HTR-8/SVneo (cell line): Measurements from ENCODE around the gene LSM14B.
A peak's percentile ranks its signal among the peaks of the same experiment; 100 is the strongest.

Source experiments
- DNase-seq: peaks from one replicate; pipeline ENCODE4 v3.0.0; 2011; ENCODE audit warnings: low spot score, mixed read lengths; ENCODE audit not compliant: insufficient read length
- FAIRE-seq: peaks from 2 replicates; lab custom pipeline; 2011; peaks lifted over from hg19 to GRCh38; lab: Jason Lieb, UNC

The LSM14B gene

DNA sequence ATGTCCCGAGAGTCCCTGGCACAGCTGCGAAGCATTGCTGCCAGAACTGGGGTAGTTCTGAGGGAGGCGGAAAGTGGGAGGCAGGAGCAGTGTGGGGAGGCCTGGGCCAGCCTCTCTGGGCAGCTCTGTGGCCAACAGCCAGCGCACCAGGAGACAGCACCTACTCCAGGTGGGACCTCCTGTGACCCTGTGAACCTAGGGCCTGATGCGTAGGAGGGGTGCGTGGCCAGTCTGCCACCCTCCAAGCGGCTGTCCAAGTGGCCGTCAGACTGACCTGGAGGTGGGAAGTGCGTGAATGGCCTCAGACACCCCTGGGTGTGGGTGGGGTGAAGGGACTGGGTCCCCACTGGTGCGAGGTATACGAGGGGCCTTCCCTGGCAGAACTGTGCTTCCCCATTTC, 36.8 kb downstream of the LSM14B start:
- no peak for DNase-seq
- peak; percentile 87 for FAIRE-seq

DNA sequence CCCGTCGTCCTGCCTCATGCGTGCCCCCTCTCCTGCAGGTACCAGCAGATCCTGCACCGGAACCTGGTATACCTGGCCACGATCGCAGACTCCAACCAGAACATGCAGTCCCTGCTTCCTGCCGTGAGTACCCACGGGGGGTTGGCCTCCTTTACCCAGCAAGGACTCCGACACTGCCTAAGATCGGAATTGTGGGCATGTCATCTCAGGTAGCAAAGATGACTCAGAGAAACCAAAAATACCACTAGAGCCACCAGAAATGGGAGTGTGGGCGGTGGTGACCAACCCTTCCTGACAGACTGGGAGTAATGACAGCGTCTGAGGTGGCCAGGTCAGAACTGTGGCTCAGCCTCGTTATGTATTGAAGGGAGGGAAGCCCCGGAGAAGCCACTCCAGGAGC, 37.6 kb downstream of the LSM14B start:
- DNase-seq: peak; percentile 86
- peak; percentile 99 for FAIRE-seq

DNA sequence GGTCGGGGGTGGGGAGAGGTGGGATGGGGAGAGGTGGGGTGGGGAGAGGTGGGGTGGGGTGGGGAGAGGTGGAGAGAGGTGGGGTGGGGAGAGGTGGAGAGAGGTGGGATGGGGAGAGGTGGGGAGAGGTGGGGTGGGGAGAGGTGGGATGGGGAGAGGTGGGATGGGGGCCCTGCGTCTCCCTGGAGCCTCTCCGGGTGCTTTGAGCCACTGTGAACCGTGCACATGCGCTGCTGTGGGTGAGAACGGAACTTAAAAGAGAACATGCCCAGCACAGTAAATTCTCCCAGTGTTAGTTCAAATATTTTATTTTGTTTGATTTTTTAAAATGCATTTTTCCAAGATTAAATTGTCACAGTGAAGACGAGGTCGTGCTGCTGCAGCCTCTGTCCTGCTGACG, 38.0 kb downstream of the LSM14B start:
- DNase-seq (no peak), FAIRE-seq (no peak)

DNA sequence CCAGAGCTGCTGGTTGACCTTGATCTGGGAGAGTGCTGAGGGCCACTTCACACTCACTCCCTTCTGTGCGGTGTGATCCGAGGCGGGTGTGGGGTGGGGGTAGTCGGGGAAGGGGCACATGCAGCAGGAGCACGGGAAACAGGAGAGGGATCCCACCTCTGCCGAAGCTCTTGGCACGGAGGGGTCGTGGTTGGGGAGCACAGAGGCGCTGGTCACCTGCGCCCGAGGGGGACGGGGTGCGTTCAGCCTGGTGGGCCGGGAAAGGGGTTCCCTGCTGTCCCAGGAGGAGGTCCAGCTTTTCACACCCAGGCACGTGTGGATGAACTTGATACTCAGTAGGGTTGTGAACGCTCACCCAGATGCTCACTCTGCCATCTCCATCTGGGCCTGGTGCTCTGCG, 38.6 kb downstream of the LSM14B start:
- DNase-seq: no peak
- no peak for FAIRE-seq

DNA sequence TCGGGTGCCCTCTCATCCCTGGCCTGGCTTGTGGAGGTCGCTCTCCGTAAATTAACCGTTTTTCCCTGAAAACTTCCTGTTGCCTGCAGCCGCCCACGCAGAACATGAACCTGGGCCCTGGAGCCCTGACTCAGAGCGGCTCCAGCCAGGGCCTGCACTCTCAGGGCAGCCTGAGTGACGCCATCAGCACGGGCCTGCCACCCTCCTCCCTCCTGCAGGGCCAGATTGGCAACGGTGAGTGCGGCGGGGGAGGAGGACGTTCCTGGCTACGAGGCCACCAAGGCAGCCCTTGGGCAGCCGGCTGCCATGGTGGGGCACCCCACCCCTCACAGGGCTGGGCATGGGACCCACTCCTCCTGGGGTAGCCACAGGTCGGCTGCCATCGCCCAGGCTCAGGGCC, 39.1 kb downstream of the LSM14B start:
- FAIRE-seq: peak; percentile 100

DNA sequence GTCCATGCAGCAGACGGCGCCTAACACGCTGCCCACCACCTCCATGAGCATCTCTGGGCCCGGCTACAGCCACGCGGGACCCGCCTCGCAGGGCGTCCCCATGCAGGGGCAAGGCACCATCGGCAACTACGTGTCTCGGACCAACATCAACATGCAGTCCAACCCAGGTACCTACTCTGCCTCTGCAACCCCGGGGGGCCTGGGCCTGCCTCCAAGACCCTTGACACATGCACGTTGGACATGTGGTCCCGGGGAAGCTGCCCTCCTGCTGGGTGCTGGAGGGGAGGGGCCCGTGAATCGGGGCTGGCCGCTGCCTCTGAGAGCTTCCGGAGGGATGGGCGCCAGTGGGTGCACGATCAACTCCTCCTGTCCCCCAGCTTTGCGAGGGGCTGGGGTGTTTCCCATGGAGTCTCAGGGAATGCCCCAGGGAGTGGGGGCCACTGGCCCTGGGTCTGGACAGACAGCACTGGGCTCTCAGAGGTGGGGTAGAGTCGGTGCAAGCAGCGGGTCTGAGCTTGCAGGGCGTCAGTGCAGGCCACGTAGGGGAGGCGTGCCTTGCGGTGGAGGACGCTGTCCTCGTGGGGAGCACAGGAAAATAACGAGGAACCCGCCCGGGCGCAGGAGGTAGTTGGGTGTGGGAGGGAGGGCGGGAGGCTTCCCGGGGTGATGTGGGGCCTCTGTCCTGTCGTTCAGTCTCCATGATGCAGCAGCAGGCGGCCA, 40.6 kb downstream of the LSM14B start:
- FAIRE-seq (peak; percentile 94), DNase-seq (no peak)

More for the DNA sequence above, 39.1 kb downstream of the LSM14B start:
- DNase-seq: peak; percentile 94

DNA sequence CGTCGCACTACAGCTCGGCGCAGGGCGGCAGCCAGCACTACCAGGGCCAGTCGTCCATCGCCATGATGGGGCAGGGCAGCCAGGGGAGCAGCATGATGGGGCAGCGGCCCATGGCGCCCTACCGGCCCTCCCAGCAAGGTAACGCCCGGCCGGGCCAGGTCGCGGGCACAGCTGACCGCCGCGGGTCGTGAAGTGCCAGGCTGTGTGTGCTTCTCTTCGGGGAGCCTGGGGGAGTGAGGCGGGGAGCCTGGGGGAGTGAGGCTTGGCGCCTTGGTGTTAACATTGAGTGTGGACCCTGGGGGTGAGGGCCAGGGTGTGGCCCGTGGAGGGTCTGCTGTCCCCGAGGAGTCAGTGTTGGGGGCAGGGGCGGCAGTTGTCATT, 41.2 kb downstream of the LSM14B start:
- DNase-seq (no peak), FAIRE-seq (peak; percentile 52)

DNA sequence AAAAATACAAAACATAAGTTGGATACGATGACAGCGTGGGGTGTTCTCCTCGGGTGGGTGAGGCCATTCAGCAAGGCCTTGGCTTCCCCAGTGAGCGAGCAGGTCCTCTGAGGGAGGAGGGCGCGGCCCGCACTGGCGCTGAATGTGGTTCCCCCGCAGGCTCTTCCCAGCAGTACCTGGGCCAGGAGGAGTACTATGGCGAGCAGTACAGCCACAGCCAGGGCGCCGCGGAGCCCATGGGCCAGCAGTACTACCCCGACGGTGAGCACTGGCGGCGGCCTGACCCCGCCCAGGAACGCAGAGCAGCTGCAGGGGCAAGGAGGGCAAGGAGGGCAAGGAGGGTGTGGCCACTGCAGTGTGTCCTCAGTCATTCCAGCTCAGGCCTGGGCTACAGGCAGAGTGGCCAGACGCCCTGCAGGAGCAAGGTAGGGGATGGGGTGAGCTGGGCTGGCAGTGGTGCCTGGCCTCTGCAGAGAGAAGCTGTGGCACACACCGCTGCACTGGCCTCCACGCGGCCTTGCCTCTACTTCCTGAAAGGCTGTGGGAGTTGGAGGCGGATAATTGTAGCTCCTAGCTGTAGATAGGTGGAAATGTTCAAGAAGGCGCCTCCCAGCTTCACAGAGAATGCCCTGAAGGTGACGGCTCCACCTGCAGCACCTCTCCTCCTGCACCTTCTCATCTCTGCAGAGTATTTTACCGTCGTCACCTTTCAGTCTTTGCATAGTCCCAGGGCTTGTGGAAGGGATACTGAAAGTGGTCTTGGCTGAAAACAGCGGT, 41.9 kb downstream of the LSM14B start:
- DNase-seq (no peak), FAIRE-seq (no peak)

DNA sequence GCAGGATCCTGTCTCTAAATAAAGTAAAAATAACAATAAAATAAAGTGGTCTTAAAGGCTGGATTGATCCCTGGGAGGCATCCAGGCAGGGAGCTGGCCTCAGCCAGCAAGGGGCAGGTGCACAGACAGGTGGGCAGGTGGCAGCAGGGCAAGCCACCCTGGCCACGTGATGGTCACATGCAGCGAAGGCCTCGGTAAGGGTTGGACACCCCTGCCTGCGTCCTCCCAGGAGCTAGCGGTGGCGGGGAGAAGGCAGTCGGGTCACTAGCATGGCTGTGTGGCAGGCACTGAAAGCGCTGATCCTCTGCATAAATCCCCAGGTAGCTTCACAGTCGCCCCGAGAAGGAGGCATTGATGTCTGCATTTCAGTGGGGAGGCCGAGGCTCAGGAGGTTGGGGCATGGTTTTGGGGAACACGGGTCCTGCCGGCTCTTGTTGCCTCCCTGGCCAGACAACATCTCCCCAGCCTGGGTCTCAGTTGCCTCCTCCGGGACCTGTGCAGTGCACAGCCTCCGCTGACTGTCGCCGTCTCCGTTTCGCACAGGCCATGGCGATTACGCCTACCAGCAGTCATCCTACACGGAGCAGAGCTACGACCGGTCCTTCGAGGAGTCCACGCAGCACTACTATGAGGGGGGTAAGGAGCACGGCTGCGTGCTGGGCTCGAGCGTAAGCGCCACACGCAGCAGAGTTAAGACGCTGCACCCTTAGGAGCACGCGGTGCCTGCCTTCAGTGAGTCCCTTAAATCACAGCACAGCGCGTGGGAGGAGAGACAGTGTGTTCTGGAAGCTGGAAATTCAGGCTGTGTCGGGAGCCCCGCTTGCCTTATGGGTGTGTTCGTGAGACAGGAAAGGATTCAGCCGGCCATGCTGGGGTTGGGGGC, 42.8 kb downstream of the LSM14B start:
- DNase-seq: no peak
- FAIRE-seq: peak; percentile 74

DNA sequence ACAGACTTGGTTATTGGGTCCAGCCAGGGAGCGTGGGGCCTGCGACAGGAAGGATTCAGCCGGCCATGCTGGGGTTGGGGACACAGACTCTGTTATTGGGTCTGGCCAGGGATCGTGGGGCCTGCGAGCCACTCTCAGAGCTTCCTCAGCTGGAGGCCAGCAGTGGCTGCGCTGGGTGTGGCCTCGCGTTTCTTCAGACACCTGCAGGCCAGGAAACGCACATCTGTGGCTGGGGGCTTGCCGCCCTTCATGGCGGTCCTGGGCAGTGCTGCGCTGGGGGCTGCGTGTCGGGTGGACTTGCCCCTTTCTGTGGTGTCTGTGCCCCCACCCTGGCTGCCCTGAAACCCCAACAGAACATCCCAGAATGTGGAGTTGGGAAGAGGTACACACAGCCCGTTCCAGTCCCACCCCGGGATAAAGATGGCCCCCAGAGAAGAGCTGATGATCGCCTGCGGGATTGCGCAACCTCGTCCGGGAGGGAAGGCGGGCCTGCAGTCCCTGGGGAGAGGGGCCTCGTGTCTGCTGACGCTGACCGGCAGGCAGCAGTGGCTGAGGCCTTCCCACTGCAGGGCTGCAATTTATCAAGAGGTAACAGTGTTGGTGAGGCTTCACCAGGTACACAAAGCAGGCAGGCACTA, 43.6 kb downstream of the LSM14B start:
- DNase-seq (no peak), FAIRE-seq (peak; percentile 91)

DNA sequence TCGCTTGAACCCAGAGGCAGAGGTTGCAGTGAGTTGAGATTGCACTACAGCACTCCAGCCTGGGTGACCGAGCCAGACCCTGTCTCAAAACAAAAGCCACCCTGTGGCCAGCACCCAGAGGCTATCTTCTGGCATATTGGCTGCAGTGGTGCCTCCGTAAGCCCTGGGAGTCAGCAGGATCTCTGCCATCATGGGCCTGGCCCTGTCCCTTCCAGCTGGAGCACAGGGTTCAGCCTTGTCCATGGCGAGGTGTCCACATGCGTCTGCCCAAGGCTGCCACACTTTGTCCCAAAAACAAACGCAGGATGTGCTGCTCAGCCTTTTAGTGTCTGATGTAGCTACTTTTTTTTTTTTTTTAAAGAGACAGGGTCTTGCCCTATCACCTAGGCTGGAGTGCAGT, 45.2 kb downstream of the LSM14B start:
- FAIRE-seq (peak; percentile 58), DNase-seq (no peak)

DNA sequence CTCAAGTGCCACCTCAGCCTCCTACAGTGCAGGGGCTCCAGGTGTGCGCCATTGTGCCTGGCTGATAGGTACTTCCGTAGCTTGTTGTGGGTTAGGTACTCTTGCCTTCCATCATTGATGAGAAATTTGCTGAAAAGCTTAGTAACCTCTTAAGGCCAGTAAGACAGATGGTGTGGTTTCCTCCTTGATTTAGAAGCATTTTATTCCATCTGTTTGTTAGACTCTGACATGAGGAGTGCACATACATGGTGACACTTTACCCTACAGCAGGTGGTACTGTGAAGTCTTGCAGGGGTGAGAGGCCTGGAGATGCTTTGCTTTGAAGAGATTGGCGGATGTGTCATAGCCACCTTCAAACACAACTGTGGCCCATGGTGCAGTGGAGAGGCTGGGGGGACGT, 45.8 kb downstream of the LSM14B start:
- FAIRE-seq (peak; percentile 90), DNase-seq (no peak)

DNA sequence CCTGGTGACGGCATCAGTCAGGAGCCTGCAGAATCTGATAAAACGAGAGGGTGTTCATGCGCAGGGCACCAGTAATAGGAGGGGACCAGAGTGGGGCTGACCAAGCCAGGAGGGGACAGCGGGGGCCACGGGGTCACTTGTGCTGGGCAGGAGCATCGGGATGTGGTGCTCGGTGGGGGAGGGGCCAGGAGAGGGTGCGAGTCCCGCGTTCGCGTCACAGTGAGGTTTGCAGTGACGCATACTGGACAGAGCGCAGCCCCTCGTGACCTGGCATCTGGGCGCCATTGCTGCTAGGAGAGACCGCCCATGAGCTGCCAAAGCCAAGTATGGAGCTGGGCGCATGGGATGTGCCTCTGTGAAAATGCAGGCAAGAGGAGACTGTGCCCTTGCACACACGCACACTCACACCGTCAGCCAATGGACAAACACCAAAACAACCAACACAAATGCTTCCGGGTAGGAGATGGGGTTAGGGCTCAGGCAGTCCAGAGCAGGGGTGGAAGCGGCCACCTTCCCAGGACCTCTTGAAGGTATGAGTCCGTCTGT, 46.7 kb downstream of the LSM14B start:
- FAIRE-seq (peak; percentile 76), DNase-seq (no peak)

DNA sequence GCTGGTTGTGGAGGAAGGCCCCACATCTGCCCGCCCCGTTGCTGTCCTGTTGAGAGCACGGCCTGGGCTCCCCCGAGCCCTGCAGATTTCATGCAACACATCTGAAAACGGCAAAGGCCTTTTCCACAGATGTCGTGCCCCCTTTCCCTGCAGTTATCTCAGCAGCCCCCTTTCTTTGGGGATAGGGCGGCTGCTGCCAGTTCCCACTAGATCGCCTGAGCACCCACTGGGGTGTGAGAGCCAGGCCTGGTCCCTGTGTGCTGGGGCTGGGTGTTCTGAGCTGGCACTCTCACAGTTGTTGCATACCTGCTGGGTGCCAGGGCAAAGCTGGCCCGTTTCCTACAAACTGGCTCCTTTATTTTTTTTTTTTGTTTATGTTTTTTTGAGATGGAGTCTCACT, 48.3 kb downstream of the LSM14B start:
- DNase-seq: no peak
- no peak for FAIRE-seq

DNA sequence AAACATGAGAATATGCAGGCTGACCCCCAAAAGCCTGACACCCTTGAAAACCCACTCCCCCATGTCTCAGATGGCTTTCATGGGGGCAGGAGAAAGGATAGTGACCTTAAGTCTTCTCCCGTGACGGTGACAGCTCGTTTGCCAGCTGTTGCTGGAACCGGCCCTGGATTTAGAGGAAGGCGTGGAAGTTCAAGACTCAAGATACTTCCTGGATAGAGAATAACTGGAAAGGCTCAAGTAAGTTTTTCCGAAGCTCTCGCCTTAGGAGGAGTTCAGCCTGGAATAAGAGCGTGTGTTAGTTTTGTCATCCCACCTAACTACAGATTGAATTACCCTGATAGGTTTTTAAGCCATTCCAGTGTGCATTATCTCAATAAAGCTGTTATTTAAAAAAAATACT, 49.0 kb downstream of the LSM14B start:
- DNase-seq (no peak), FAIRE-seq (no peak)

DNA sequence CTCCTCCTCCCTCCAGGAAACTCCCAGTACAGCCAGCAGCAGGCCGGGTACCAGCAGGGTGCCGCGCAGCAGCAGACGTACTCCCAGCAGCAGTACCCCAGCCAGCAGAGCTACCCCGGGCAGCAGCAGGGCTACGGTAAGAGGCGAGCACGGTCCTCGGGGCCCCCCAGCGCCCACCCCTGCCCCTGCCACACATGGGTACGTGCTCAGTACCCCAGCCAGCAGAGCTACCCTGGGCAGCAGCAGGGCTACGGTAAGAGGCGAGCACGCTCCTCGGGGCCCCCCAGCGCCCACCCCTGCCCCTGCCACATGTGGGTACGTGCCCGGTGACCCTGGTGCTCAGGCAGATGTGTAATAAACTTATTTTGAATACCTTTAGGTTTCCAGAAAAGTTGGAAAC, 50.4 kb downstream of the LSM14B start:
- FAIRE-seq: peak; percentile 83
- no peak for DNase-seq

DNA sequence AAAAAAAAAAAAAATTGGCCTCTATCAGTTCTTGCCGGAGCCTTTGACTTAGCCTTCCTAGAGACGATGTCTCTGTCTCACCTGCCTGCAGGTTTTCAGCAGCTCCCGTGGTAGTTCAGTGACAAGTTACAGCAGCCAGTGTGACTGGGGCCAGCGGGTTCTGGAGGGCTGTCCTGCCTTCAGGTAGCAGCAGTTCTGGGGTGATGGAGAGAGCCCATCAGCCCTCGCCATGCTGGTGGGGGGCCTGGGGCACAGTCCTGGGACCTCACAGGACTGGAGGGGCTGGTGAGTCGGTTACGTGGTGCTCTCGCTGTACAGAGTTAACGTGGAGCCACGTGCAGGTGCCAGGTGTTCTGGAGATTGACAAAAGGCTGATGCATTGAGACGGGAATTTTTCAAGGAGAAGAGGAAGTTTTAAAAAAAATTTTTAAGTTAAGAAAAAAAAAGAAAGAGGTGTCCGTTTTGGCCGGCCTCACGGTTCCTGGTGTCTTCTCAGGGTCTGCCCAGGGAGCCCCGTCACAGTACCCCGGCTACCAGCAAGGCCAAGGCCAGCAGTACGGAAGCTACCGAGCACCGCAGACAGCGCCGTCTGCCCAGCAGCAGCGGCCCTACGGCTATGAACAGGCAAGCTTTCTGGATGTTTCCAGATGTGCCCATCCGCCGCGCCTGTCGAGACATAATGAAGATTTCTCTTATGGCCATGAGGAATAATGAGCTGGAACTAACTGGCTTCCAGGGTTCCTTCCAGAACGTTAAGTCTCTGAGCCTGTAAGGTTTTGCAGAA, 51.9 kb downstream of the LSM14B start:
- FAIRE-seq (peak; percentile 68), DNase-seq (no peak)

DNA sequence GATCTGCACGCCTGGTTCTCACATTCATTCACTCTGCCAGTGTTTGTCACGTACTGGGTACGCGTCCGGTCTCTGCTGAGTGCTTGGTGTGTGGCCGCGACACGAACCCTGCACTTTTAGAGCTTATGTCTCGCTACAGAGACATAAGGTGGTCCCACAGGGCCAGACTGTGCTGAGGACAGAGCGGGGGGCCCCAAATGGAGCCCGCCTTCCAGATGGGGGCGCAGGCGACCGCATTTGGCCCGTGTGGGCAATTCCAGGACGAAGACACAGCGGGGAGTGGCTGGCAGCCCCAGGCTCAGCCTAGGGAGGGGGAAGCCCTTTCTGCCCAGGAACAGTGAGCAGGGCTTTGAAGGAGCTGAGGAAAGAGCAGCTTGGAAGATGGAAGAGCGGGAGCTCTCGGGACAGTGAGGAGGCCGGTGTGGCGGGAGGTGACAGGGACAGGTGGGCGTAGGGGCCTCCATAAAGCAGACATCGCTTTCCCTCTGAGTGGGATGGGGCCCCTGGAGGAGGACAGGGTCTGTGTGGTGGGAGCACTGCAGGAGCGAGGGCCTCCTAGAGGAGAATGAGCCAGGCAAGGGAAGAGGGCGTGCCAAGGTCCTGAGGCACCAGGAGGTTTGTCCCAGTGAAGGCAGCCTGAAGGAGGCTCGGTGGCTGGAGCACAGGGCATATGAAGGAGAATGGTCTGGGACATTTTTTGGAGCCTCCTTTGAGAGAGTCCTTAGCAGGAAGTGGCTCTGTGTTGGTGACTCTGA, 52.8 kb downstream of the LSM14B start:
- DNase-seq (no peak), FAIRE-seq (peak; percentile 23)

DNA sequence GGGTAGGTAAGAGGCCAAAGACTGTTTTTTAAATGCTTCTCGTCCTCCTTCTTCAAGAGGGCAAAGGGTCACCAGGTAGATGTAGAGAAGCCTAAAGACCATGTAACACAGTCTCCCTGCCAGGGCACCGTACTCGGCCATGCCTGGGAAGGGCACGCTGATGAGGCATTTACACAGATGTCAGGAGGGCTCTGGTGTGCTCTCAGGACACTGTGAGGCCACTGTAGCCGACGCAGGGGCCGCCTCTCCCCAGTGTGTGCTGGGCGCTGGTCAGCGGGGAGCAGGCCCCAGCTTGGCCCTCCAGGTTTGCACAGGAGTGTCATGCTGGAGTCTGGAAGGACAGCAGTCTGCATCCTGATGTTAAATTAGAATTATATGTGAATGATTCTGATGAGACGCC, 53.4 kb downstream of the LSM14B start:
- FAIRE-seq: peak; percentile 31
- no peak for DNase-seq
